ENCODE results near the gene DIMT1. TPM values are rescaled to one million over a fixed set of nuclear protein-coding genes. Genes with fewer than 3 reads are reported as not detected.

The DIMT1 gene
- total RNA-seq, 1 donor from 2014 or later = 23.4 TPM

GRCh38 chr5:62376064-62376463 lies 27.6 kb downstream of the DIMT1 start:
- TF ChIP-seq CTCF (IDR thresholded peaks at IDR 0.05; ENCODE audit: insufficient read depth, low read length, poor library complexity, severe bottlenecking) = no peak
- no peak for DNase-seq (ENCODE audit: low read depth)
- Histone ChIP-seq H3K27me3 (ENCODE audit: control insufficient read depth, insufficient read depth, low read length) (no peaks in the 10 kb centered on the region), H3K4me3 (ENCODE audit: low read depth, low read length) (no peak overlapping the region), H3K36me3 (ENCODE audit: control insufficient read depth, insufficient read depth, low read length) (no peaks in the 10 kb centered on the region)

- TF ChIP-seq CTCF (IDR thresholded peaks at IDR 0.05; ENCODE audit: insufficient read depth, low read length, poor library complexity, severe bottlenecking) = no peak
- H3K4me3 ChIP-seq (ENCODE audit: low read depth, low read length) = no peak overlapping the region
- H3K36me3 ChIP-seq (ENCODE audit: control insufficient read depth, insufficient read depth, low read length) = no peaks in the 10 kb centered on the region
- no peak for DNase-seq (ENCODE audit: low read depth)
- no peaks in the 10 kb centered on the region for H3K27me3 ChIP-seq (ENCODE audit: control insufficient read depth, insufficient read depth, low read length)
These were observed 28.1 kb downstream of the DIMT1 start for GRCh38 chr5:62375627-62376026.

GRCh38 chr5:62374090-62374489 lies 29.6 kb downstream of the DIMT1 start:
- no peak for TF ChIP-seq CTCF (IDR thresholded peaks at IDR 0.05; ENCODE audit: insufficient read depth, low read length, poor library complexity, severe bottlenecking)
- Histone ChIP-seq H3K27me3 (ENCODE audit: control insufficient read depth, insufficient read depth, low read length) (no peaks in the 10 kb centered on the region), H3K36me3 (ENCODE audit: control insufficient read depth, insufficient read depth, low read length) (no peaks in the 10 kb centered on the region), H3K4me3 (ENCODE audit: low read depth, low read length) (no peak overlapping the region)
- no peak for DNase-seq (ENCODE audit: low read depth)

- TF ChIP-seq CTCF (IDR thresholded peaks at IDR 0.05; ENCODE audit: insufficient read depth, low read length, poor library complexity, severe bottlenecking) = no peak
- H3K4me3 ChIP-seq (ENCODE audit: low read depth, low read length) = no peak overlapping the region
- H3K27me3 ChIP-seq (ENCODE audit: control insufficient read depth, insufficient read depth, low read length) = no peaks in the 10 kb centered on the region
- no peak for DNase-seq (ENCODE audit: low read depth)
- H3K36me3 ChIP-seq (ENCODE audit: control insufficient read depth, insufficient read depth, low read length) = no peaks in the 10 kb centered on the region
These were observed 30.3 kb downstream of the DIMT1 start for GRCh38 chr5:62373382-62373781.

- Histone ChIP-seq H3K36me3 (ENCODE audit: control insufficient read depth, insufficient read depth, low read length) (no peaks in the 10 kb centered on the region), H3K27me3 (ENCODE audit: control insufficient read depth, insufficient read depth, low read length) (no peaks in the 10 kb centered on the region), H3K4me3 (ENCODE audit: low read depth, low read length) (no peak overlapping the region)
- no peak for TF ChIP-seq CTCF (IDR thresholded peaks at IDR 0.05; ENCODE audit: insufficient read depth, low read length, poor library complexity, severe bottlenecking)
- DNase-seq (ENCODE audit: low read depth) = no peak
These were observed 31.1 kb downstream of the DIMT1 start for GRCh38 chr5:62372600-62372999.

GRCh38 chr5:62371409-62371808 lies 32.3 kb downstream of the DIMT1 start:
- Histone ChIP-seq H3K27me3 (ENCODE audit: control insufficient read depth, insufficient read depth, low read length) (no peaks in the 10 kb centered on the region), H3K36me3 (ENCODE audit: control insufficient read depth, insufficient read depth, low read length) (no peaks in the 10 kb centered on the region), H3K4me3 (ENCODE audit: low read depth, low read length) (no peak overlapping the region)
- no peak for DNase-seq (ENCODE audit: low read depth)
- no peak for TF ChIP-seq CTCF (IDR thresholded peaks at IDR 0.05; ENCODE audit: insufficient read depth, low read length, poor library complexity, severe bottlenecking)

Measured in kidney epithelial cell (primary cell).